ENCODE data around the gene MEX3D.
"Not testable (repeated sequence)": the region's sequence is repeated elsewhere in the genome, so short reads cannot be mapped to it uniquely, and the experiment has no call there.

The MEX3D gene

DNA sequence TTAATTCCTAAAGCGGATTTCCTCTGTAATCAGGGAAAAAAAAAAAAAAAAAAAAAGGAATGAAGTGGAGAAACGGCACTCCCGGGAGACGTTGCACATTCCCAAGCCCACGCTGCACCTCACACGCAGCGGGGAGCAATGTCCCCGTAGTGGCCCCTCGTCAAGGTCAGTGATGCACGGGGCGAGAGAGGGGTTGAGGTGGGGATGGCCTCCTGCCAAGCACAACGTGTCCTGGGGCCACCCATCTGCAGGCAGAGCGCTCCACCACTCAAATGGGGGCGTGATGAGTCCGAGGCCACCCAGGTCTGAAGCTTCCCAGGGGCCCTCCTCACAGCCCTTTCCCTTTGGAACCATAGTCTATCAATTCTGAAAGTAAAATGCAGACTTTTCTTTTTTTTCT is 29.1 kb downstream of the MEX3D start:
- Histone ChIP-seq H3K9ac (ENCODE audit: low read length) (no peak overlapping the region), H3K36me3 (ENCODE audit: control insufficient read depth, insufficient read depth, low read length) (no peaks in the 10 kb centered on the region), H3K9me3 (ENCODE audit: control insufficient read depth, low read length) (no peaks in the 10 kb centered on the region), H3K4me1 (ENCODE audit: control insufficient read depth, insufficient read depth, low read length) (no peaks in the 10 kb centered on the region), H3K4me3 (ENCODE audit: low read length) (no peak overlapping the region), H3K27me3 (ENCODE audit: control insufficient read depth, insufficient read depth, low read length) (peaks cover 7% of the 10 kb centered on the region)

GRCh38 chr19:1535699-1536098 is 32.4 kb downstream of the MEX3D start:
- H3K9me3 ChIP-seq (ENCODE audit: control insufficient read depth, low read length); H3K36me3 ChIP-seq (ENCODE audit: control insufficient read depth, insufficient read depth, low read length); H3K4me3 ChIP-seq (ENCODE audit: low read length); H3K27me3 ChIP-seq (ENCODE audit: control insufficient read depth, insufficient read depth, low read length); H3K4me1 ChIP-seq (ENCODE audit: control insufficient read depth, insufficient read depth, low read length); H3K9ac ChIP-seq (ENCODE audit: low read length): not testable (repeated sequence)

- Histone ChIP-seq H3K36me3 (ENCODE audit: control insufficient read depth, insufficient read depth, low read length) (no peaks in the 10 kb centered on the region), H3K4me1 (ENCODE audit: control insufficient read depth, insufficient read depth, low read length) (no peaks in the 10 kb centered on the region), H3K9me3 (ENCODE audit: control insufficient read depth, low read length) (no peaks in the 10 kb centered on the region), H3K27me3 (ENCODE audit: control insufficient read depth, insufficient read depth, low read length) (peaks cover 3% of the 10 kb centered on the region), H3K9ac (ENCODE audit: low read length) (no peak overlapping the region), H3K4me3 (ENCODE audit: low read length) (no peak overlapping the region)
Observed at GRCh38 chr19:1534972-1535371, 33.2 kb downstream of the MEX3D start.

DNA sequence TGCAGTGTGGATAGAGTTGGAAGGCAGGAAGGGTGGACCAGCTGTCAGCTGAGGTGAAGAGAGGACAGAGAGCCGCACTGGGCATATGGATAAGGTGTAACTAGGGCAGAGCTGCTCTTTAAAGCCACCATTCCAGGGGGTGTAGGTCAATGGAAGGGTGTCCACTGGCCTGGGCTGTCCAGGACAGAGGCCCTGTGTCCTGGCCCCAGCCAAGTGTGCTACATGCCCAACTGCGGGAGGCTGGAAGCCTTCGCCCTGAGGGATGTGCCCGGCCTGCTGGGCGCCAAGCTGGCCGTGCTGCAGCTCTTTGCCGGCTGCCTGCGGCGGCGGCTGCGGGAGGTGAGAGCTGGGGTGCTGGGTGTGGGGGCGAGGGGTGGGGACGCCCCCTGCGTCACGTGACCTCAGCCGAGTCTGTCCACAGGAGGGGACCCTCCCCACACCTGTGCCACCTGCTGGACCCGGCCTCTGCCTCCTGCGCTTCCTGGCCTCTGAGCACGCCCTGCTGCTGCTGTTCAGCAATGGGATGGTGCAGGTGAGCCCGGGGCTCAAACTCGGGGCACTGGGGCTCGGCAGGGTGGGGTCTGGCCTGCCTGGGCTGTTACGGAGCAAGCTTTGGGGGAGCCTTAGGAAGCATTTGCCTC is 34.5 kb downstream of the MEX3D start:
- no peaks in the 10 kb centered on the region for H3K36me3 ChIP-seq (ENCODE audit: control insufficient read depth, insufficient read depth, low read length)
- no peaks in the 10 kb centered on the region for H3K9me3 ChIP-seq (ENCODE audit: control insufficient read depth, low read length)
- no peaks in the 10 kb centered on the region for H3K4me1 ChIP-seq (ENCODE audit: control insufficient read depth, insufficient read depth, low read length)
- peaks cover 3% of the 10 kb centered on the region for H3K27me3 ChIP-seq (ENCODE audit: control insufficient read depth, insufficient read depth, low read length)
- H3K4me3 ChIP-seq (ENCODE audit: low read length), result no peak overlapping the region
- H3K9ac ChIP-seq (ENCODE audit: low read length), result no peak overlapping the region

DNA sequence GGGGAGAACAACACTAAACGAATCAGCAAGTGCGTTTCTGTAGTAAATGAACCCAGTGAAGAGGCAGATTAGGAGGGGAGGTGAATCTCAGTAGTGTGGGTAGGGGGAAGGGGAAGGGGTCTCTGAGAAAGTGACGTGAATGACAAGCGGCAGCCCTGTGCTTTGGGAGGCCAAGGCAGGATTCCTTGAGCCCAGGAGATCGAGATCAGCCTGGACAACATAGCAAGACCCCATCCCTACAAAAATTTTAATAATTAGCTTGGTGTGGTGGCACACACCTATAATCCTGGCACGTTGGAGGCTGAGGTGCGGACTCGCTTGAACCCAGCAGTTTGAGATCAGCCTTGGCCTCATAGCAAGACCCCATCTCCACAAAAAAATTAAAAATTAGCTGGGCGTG is 36.1 kb downstream of the MEX3D start:
- no peaks in the 10 kb centered on the region for H3K4me1 ChIP-seq (ENCODE audit: control insufficient read depth, insufficient read depth, low read length)
- peaks cover 3% of the 10 kb centered on the region for H3K27me3 ChIP-seq (ENCODE audit: control insufficient read depth, insufficient read depth, low read length)
- no peaks in the 10 kb centered on the region for H3K36me3 ChIP-seq (ENCODE audit: control insufficient read depth, insufficient read depth, low read length)

GRCh38 chr19:1531587-1531986 is 36.5 kb downstream of the MEX3D start:
- Histone ChIP-seq H3K36me3 (ENCODE audit: control insufficient read depth, insufficient read depth, low read length) (no peaks in the 10 kb centered on the region), H3K9me3 (ENCODE audit: control insufficient read depth, low read length) (no peaks in the 10 kb centered on the region), H3K9ac (ENCODE audit: low read length) (no peak overlapping the region), H3K27me3 (ENCODE audit: control insufficient read depth, insufficient read depth, low read length) (peaks cover 3% of the 10 kb centered on the region), H3K4me3 (ENCODE audit: low read length) (no peak overlapping the region), H3K4me1 (ENCODE audit: control insufficient read depth, insufficient read depth, low read length) (no peaks in the 10 kb centered on the region)

More for the DNA sequence above, 36.1 kb downstream of the MEX3D start:
- H3K9ac ChIP-seq (ENCODE audit: low read length), result no peak overlapping the region
- no peak overlapping the region for H3K4me3 ChIP-seq (ENCODE audit: low read length)
- no peaks in the 10 kb centered on the region for H3K9me3 ChIP-seq (ENCODE audit: control insufficient read depth, low read length)

GRCh38 chr19:1530856-1531255 is 37.3 kb downstream of the MEX3D start:
- not testable (repeated sequence) for H3K27me3 ChIP-seq (ENCODE audit: control insufficient read depth, insufficient read depth, low read length); H3K4me1 ChIP-seq (ENCODE audit: control insufficient read depth, insufficient read depth, low read length); H3K9ac ChIP-seq (ENCODE audit: low read length); H3K36me3 ChIP-seq (ENCODE audit: control insufficient read depth, insufficient read depth, low read length); H3K4me3 ChIP-seq (ENCODE audit: low read length); H3K9me3 ChIP-seq (ENCODE audit: control insufficient read depth, low read length)

DNA sequence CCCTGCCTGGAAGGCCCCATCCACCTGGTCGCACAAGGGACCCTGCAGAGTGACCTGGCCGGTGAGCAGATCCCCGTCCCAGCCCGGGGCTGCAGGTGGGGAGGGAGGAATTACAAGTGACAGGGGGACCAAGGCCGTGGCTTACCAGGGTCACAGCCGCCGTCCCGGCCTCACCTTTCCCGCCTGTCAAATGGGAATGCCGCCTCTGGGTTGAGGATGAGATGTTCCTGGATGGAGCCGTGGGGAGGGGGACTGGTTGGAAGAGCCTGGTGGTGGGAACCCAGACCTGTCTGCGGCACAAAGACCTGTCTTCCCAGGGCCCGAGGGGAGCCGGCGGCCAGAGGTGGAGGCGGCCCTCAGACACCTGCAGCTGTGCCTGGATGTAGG is 38.7 kb downstream of the MEX3D start:
- H3K36me3 ChIP-seq (ENCODE audit: control insufficient read depth, insufficient read depth, low read length), result no peaks in the 10 kb centered on the region
- H3K27me3 ChIP-seq (ENCODE audit: control insufficient read depth, insufficient read depth, low read length), result peaks cover 21% of the 10 kb centered on the region
- no peaks in the 10 kb centered on the region for H3K9me3 ChIP-seq (ENCODE audit: control insufficient read depth, low read length)
- no peaks in the 10 kb centered on the region for H3K4me1 ChIP-seq (ENCODE audit: control insufficient read depth, insufficient read depth, low read length)
- no peak overlapping the region for H3K9ac ChIP-seq (ENCODE audit: low read length)
- H3K4me3 ChIP-seq (ENCODE audit: low read length), result no peak overlapping the region

DNA sequence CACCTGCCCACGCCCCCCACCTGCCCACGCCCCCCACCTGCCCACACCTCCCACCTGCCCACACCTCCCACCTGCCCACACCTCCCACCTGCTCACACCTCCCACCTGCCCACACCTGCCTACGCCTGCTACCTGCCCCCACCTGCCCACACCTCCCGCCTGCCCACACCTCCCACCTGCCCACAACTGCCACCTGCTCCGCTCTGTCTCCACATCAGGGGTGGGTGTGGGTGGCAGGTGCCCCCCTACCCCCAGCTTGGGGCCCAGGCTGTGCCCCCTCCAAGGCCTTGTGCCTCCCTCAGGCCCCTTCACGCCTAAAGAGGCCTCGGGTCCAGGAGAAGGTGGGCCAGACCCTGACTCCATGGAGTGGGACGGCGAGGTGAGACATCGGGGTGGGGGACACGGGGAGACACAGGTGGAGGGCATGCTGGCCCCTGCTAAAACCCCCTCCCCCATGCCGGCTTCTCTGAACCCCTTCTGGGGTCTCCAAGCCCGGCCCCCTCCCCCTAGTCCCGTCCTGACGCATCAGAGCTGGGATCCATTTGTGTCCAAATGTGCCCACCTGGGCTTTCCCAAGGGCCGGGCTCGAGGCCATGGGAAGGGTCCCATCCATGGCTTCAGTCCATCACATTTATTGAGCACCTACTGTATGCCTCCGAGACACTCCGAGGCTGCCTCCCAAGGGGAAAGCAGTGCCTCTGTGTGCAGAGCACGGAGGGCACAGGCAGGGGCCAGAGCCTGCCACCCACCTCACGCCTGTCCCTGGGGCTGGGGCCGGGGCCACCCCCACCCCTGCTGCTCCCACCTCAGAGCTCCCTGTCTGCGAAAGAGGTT is 39.3 kb downstream of the MEX3D start:
- Histone ChIP-seq H3K4me1 (ENCODE audit: control insufficient read depth, insufficient read depth, low read length) (no peaks in the 10 kb centered on the region), H3K4me3 (ENCODE audit: low read length) (no peak overlapping the region), H3K27me3 (ENCODE audit: control insufficient read depth, insufficient read depth, low read length) (peaks cover 27% of the 10 kb centered on the region), H3K9ac (ENCODE audit: low read length) (no peak overlapping the region), H3K9me3 (ENCODE audit: control insufficient read depth, low read length) (no peaks in the 10 kb centered on the region), H3K36me3 (ENCODE audit: control insufficient read depth, insufficient read depth, low read length) (no peaks in the 10 kb centered on the region)

- peaks cover 37% of the 10 kb centered on the region for H3K27me3 ChIP-seq (ENCODE audit: control insufficient read depth, insufficient read depth, low read length)
- no peaks in the 10 kb centered on the region for H3K9me3 ChIP-seq (ENCODE audit: control insufficient read depth, low read length)
- no peaks in the 10 kb centered on the region for H3K36me3 ChIP-seq (ENCODE audit: control insufficient read depth, insufficient read depth, low read length)
- no peaks in the 10 kb centered on the region for H3K4me1 ChIP-seq (ENCODE audit: control insufficient read depth, insufficient read depth, low read length)
- H3K4me3 ChIP-seq (ENCODE audit: low read length), result no peak overlapping the region
- H3K9ac ChIP-seq (ENCODE audit: low read length), result no peak overlapping the region
Observed at GRCh38 chr19:1527650-1528309, 40.3 kb downstream of the MEX3D start.

DNA sequence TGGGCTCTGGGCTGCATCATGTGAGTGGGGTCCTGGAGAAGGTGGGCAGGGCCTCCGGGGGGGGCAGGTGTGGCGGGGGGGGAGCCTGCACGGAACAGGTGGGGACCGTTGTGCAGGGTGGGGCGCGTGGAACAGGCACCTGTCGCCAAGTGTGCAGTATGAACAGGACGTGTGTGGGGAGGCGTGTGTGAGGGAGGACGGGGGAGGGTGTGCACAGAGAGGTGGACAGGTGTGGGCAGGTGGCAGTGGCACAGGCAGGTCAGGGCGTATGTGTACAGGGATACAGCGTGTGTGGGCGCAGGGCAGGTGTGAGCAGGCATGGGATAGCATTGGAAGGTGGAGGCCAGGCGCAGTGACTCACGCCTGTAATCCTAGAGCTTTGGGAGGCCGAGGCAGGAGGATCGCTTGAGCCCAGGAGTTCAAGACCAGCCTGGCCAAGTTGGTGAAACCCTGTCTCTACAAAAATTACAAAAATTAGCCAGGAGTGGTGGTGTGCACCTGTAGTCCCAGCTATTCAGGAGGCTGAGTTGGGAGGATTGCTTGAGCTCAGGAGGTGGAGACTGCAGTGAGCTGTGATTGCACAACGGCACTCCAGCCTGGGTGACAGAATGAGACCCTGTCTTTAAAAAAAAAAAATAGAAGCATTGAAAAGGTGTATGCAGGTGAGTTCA is 41.0 kb downstream of the MEX3D start:
- H3K4me1 ChIP-seq (ENCODE audit: control insufficient read depth, insufficient read depth, low read length), result no peaks in the 10 kb centered on the region
- H3K9me3 ChIP-seq (ENCODE audit: control insufficient read depth, low read length), result no peaks in the 10 kb centered on the region
- H3K4me3 ChIP-seq (ENCODE audit: low read length), result no peak overlapping the region
- no peaks in the 10 kb centered on the region for H3K36me3 ChIP-seq (ENCODE audit: control insufficient read depth, insufficient read depth, low read length)
- H3K9ac ChIP-seq (ENCODE audit: low read length), result no peak overlapping the region
- peaks cover 41% of the 10 kb centered on the region for H3K27me3 ChIP-seq (ENCODE audit: control insufficient read depth, insufficient read depth, low read length)
